Hepatocyte (in vitro differentiated cells): ENCODE data around the gene CABP1.

Experiments used
- CTCF ChIP-seq: fragments of 200-600 bp; sonication (generic); IDR thresholded peaks from 2 replicates; pipeline ENCODE4 v1.5.1; 2016; ENCODE audit warnings: antibody characterized with exemption, mild to moderate bottlenecking; ENCODE audit not compliant: poor library complexity
- EZH2 ChIP-seq: fragments of 200-600 bp; sonication (generic); IDR thresholded peaks from 2 replicates; pipeline ENCODE4 v1.6.1; 2016; ENCODE audit warnings: antibody characterized with exemption, mild to moderate bottlenecking, borderline replicate concordance
- EZH2phosphoT487 ChIP-seq: fragments of 200-600 bp; sonication (generic); IDR thresholded peaks from one replicate; pipeline ENCODE4 v1.6.1; 2018; ENCODE audit warnings: antibody characterized with exemption, mild to moderate bottlenecking, low read depth, moderate library complexity; ENCODE audit not compliant: unreplicated experiment, severe bottlenecking

- TF ChIP-seq CTCF (no peak), EZH2 (no peak), EZH2phosphoT487 (no peak)
These were observed 2.4 kb downstream of the CABP1 start for GRCh38 chr12:120642826-120643225.
